DND-41 (cell line): ENCODE data around the gene EVA1C.

ENCODE experiments used
- CTCF ChIP-seq: IDR thresholded peaks from 2 replicates; pipeline ENCODE4 v1.5.1; 2012; ENCODE audit warnings: borderline replicate concordance, low read length, moderate library complexity, mild to moderate bottlenecking; ENCODE audit not compliant: poor library complexity, severe bottlenecking; ENCODE audit errors: extremely low read depth
- EZH2 ChIP-seq: IDR thresholded peaks from 3 replicates; pipeline ENCODE4 v1.6.1; 2012; ENCODE audit warnings: borderline replicate concordance, low read depth, mild to moderate bottlenecking, moderate library complexity, low read length, inconsistent platforms; ENCODE audit not compliant: severe bottlenecking

- TF ChIP-seq CTCF = no peak
- no peak for TF ChIP-seq EZH2
These were observed 41.3 kb upstream of the EVA1C start for GRCh38 chr21:32370998-32371766.
